Measurements from ENCODE around the gene PIEZO2. TPM values are rescaled to one million over a fixed set of nuclear protein-coding genes. Genes with fewer than 3 reads are reported as not detected.

Gene PIEZO2
- total RNA-seq, 1 experiment from 2014 or later, result 0.11 TPM

DNA sequence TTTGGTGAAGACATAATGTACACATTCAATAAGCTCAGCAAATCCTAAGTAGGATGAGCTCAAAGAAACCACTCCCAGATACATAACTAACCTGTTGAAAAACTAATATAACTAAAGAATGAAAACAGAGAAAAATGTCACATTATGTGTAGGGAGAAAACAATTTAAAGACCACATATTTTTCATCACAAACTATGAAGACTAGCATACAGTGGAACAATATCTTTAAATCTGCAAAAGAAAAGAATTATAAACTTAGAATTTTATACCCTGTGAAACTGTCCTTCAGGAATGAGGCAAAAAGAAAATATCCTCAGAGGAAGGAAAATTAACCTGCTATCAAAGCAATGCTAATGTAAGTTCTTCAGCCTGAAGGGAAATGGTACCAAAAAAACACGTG, 151.5 kb downstream of the PIEZO2 start:
- no TSS peak for BruUV-seq (replicated peaks)
- no peaks in the 10 kb centered on the region for H3K36me3 Mint-ChIP-seq (ENCODE audit: insufficient read depth, unreplicated experiment)
- no peaks in the 10 kb centered on the region for H3K4me1 ChIP-seq
- TF ChIP-seq, protein P1, sequence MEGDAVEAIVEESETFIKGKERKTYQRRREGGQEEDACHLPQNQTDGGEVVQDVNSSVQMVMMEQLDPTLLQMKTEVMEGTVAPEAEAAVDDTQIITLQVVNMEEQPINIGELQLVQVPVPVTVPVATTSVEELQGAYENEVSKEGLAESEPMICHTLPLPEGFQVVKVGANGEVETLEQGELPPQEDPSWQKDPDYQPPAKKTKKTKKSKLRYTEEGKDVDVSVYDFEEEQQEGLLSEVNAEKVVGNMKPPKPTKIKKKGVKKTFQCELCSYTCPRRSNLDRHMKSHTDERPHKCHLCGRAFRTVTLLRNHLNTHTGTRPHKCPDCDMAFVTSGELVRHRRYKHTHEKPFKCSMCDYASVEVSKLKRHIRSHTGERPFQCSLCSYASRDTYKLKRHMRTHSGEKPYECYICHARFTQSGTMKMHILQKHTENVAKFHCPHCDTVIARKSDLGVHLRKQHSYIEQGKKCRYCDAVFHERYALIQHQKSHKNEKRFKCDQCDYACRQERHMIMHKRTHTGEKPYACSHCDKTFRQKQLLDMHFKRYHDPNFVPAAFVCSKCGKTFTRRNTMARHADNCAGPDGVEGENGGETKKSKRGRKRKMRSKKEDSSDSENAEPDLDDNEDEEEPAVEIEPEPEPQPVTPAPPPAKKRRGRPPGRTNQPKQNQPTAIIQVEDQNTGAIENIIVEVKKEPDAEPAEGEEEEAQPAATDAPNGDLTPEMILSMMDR (IDR thresholded peaks at IDR 0.05; ENCODE audit: insufficient read depth in 1 of 2, low read depth in 1 of 2, low read length in 1 of 2, severe bottlenecking in 1 of 2, unreplicated experiment in 1 of 2), result no peak
- no peaks in the 10 kb centered on the region for H3K4me1 Mint-ChIP-seq (ENCODE audit: low read depth, unreplicated experiment)
- peaks cover 24% of the 10 kb centered on the region for H3K9me3 Mint-ChIP-seq (ENCODE audit: unreplicated experiment)
- H3K27ac Mint-ChIP-seq (ENCODE audit: unreplicated experiment), result no peak overlapping the region
- intact Hi-C loops (cut with micrococcal nuclease; ENCODE audit: unreplicated experiment), result no loop called here
- no peaks in the 10 kb centered on the region for H3K36me3 ChIP-seq (ENCODE audit: control insufficient read depth, insufficient read depth, low read length)
- no peak overlapping the region for H3K4me3 ChIP-seq (ENCODE audit: low read depth, low read length)
- ChIA-PET POLR2A (no interaction called here), CTCF (no interaction called here)
- peaks cover 11% of the 10 kb centered on the region; the same call in 1 of the 2 replicates for H3K9me3 ChIP-seq
- H3K4me3 Mint-ChIP-seq (ENCODE audit: unreplicated experiment), result no peak overlapping the region
- no peaks in the 10 kb centered on the region for H3K27me3 ChIP-seq (replicated peaks; ENCODE audit: control insufficient read depth, insufficient read depth, low read length)
- H3K27me3 Mint-ChIP-seq (ENCODE audit: insufficient read depth, unreplicated experiment), result no peaks in the 10 kb centered on the region
- DNase-seq, result no peak

DNA sequence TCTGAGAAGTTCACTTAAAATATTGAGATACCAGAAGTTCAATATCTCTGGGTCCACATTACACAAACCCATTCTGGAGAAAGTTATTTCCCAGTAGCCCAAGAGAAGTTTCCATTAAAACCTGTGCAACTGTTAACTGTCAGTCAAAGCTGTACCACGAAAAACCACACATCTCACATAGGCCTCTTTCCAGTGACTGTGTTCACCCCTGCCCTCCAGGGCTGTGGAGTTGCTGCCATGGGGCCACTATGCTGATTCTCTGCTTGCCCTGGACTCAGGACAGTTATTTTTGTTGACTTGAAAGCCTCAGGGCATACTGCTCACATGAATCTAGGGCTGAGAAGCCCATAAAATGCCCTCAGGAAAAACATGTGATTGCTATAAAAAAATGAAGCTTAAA, 153.8 kb downstream of the PIEZO2 start:
- BruUV-seq (replicated peaks), result no TSS peak
- no peak overlapping the region for H3K4me3 Mint-ChIP-seq (ENCODE audit: unreplicated experiment)
- no peak overlapping the region for H3K27ac Mint-ChIP-seq (ENCODE audit: unreplicated experiment)
- no peaks in the 10 kb centered on the region for H3K36me3 ChIP-seq (ENCODE audit: control insufficient read depth, insufficient read depth, low read length)
- H3K4me3 ChIP-seq (ENCODE audit: low read depth, low read length), result no peak overlapping the region
- CTCF ChIA-PET, result interaction anchor here (0.6 kb wide), 1 partner anchor 558 kb away, joined by 3 read pairs; no protein-coding TSS in a partner anchor
- POLR2A ChIA-PET, result no interaction called here
- H3K4me1 ChIP-seq, result no peaks in the 10 kb centered on the region
- no peaks in the 10 kb centered on the region for H3K4me1 Mint-ChIP-seq (ENCODE audit: low read depth, unreplicated experiment)
- peaks cover 11% of the 10 kb centered on the region; the same call in 1 of the 2 replicates for H3K9me3 ChIP-seq
- no peak for DNase-seq
- H3K27me3 ChIP-seq (replicated peaks; ENCODE audit: control insufficient read depth, insufficient read depth, low read length), result no peaks in the 10 kb centered on the region
- TF ChIP-seq, protein P1 (IDR thresholded peaks at IDR 0.05; ENCODE audit: insufficient read depth in 1 of 2, low read depth in 1 of 2, low read length in 1 of 2, severe bottlenecking in 1 of 2, unreplicated experiment in 1 of 2), result no peak
- intact Hi-C loops (cut with micrococcal nuclease; ENCODE audit: unreplicated experiment), result no loop called here
- peaks cover 32% of the 10 kb centered on the region for H3K9me3 Mint-ChIP-seq (ENCODE audit: unreplicated experiment)
- no peaks in the 10 kb centered on the region for H3K27me3 Mint-ChIP-seq (ENCODE audit: insufficient read depth, unreplicated experiment)
- no peaks in the 10 kb centered on the region for H3K36me3 Mint-ChIP-seq (ENCODE audit: insufficient read depth, unreplicated experiment)

DNA sequence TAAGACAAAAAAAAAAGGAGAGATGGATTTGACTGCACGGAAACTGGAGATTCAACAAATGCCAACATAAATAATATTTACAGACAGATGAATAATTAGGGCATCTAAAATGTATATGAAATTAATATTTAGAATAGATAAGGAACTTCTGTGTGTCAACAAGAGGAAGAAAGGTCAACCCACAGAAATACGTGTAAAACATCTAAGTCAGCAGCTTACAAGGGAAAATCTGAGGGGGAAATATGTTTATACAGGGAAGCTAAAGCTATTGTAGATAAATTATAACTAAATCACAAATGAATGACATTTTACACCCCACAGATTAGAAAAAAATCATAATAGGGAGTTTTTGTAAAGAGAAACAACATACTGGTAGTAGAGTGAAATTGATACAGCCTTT, 159.9 kb downstream of the PIEZO2 start:
- Mint-ChIP-seq H3K4me3 (ENCODE audit: unreplicated experiment) (no peak overlapping the region), H3K36me3 (ENCODE audit: insufficient read depth, unreplicated experiment) (no peaks in the 10 kb centered on the region), H3K27me3 (ENCODE audit: insufficient read depth, unreplicated experiment) (no peaks in the 10 kb centered on the region), H3K4me1 (ENCODE audit: low read depth, unreplicated experiment) (peaks cover 7% of the 10 kb centered on the region), H3K9me3 (ENCODE audit: unreplicated experiment) (peaks cover 26% of the 10 kb centered on the region), H3K27ac (ENCODE audit: unreplicated experiment) (no peak overlapping the region)
- Histone ChIP-seq H3K4me1 (no peaks in the 10 kb centered on the region), H3K4me3 (ENCODE audit: low read depth, low read length) (no peak overlapping the region), H3K27me3 (replicated peaks; ENCODE audit: control insufficient read depth, insufficient read depth, low read length) (no peaks in the 10 kb centered on the region), H3K9me3 (peaks cover 7% of the 10 kb centered on the region; the same call in 1 of the 2 replicates), H3K36me3 (ENCODE audit: control insufficient read depth, insufficient read depth, low read length) (no peaks in the 10 kb centered on the region)
- intact Hi-C loops (cut with micrococcal nuclease; ENCODE audit: unreplicated experiment), result no loop called here
- TF ChIP-seq, protein P1 (IDR thresholded peaks at IDR 0.05; ENCODE audit: insufficient read depth in 1 of 2, low read depth in 1 of 2, low read length in 1 of 2, severe bottlenecking in 1 of 2, unreplicated experiment in 1 of 2), result no peak
- no peak for DNase-seq
- ChIA-PET CTCF (no interaction called here), POLR2A (no interaction called here)
- BruUV-seq (replicated peaks), result no TSS peak
